ENCODE results near the gene AEBP1.

The AEBP1 gene

GRCh38 chr7:44150966-44151941 lies 47.1 kb downstream of the AEBP1 start:
- no peak for DNase-seq (ENCODE audit: low read depth)
- TF ChIP-seq POLR2A (IDR thresholded peaks at IDR 0.05; ENCODE audit: extremely low read depth, insufficient read length) = no peak
- no peak for TF ChIP-seq CTCF (IDR thresholded peaks at IDR 0.05; ENCODE audit: low read depth, low read length)
- TF ChIP-seq MYC (IDR thresholded peaks at IDR 0.05; ENCODE audit: low read depth, low read length) = no peak
- TF ChIP-seq MAX (IDR thresholded peaks at IDR 0.05; ENCODE audit: low read depth, low read length) = no peak
- H3K4me3 ChIP-seq (ENCODE audit: low read depth, low read length) = no peak overlapping the region

GRCh38 chr7:44151956-44152355 lies 47.8 kb downstream of the AEBP1 start:
- DNase-seq (ENCODE audit: low read depth) = no peak
- TF ChIP-seq POLR2A (IDR thresholded peaks at IDR 0.05; ENCODE audit: extremely low read depth, insufficient read length) (no peak), MAX (IDR thresholded peaks at IDR 0.05; ENCODE audit: low read depth, low read length) (no peak), MYC (IDR thresholded peaks at IDR 0.05; ENCODE audit: low read depth, low read length) (no peak), CTCF (IDR thresholded peaks at IDR 0.05; ENCODE audit: low read depth, low read length) (no peak)

GRCh38 chr7:44152971-44153947 lies 49.1 kb downstream of the AEBP1 start:
- DNase-seq (ENCODE audit: low read depth) = no peak
- no peak overlapping the region for H3K4me3 ChIP-seq (ENCODE audit: low read depth, low read length)
- TF ChIP-seq POLR2A (IDR thresholded peaks at IDR 0.05; ENCODE audit: extremely low read depth, insufficient read length) (no peak), CTCF (IDR thresholded peaks at IDR 0.05; ENCODE audit: low read depth, low read length) (no peak), MYC (IDR thresholded peaks at IDR 0.05; ENCODE audit: low read depth, low read length) (no peak), MAX (IDR thresholded peaks at IDR 0.05; ENCODE audit: low read depth, low read length) (no peak)

More at GRCh38 chr7:44151956-44152355, 47.8 kb downstream of the AEBP1 start:
- H3K4me3 ChIP-seq (ENCODE audit: low read depth, low read length) = no peak overlapping the region

GRCh38 chr7:44153948-44154335 lies 49.8 kb downstream of the AEBP1 start:
- no peak overlapping the region for H3K4me3 ChIP-seq (ENCODE audit: low read depth, low read length)
- no peak for TF ChIP-seq MYC (IDR thresholded peaks at IDR 0.05; ENCODE audit: low read depth, low read length)
- no peak for TF ChIP-seq MAX (IDR thresholded peaks at IDR 0.05; ENCODE audit: low read depth, low read length)
- no peak for TF ChIP-seq CTCF (IDR thresholded peaks at IDR 0.05; ENCODE audit: low read depth, low read length)
- TF ChIP-seq POLR2A (IDR thresholded peaks at IDR 0.05; ENCODE audit: extremely low read depth, insufficient read length) = no peak
- no peak for DNase-seq (ENCODE audit: low read depth)

- no peak for DNase-seq (ENCODE audit: low read depth)
- no peak for TF ChIP-seq MYC (IDR thresholded peaks at IDR 0.05; ENCODE audit: low read depth, low read length)
- TF ChIP-seq POLR2A (IDR thresholded peaks at IDR 0.05; ENCODE audit: extremely low read depth, insufficient read length) = no peak
- TF ChIP-seq MAX (IDR thresholded peaks at IDR 0.05; ENCODE audit: low read depth, low read length) = no peak
- TF ChIP-seq CTCF (IDR thresholded peaks at IDR 0.05; ENCODE audit: low read depth, low read length) = no peak
- H3K4me3 ChIP-seq (ENCODE audit: low read depth, low read length) = no peak overlapping the region
These were observed 50.6 kb downstream of the AEBP1 start for GRCh38 chr7:44154703-44155102.
